Measurements from ENCODE around the gene MRFAP1.
"Not testable (repeated sequence)": the region's sequence is repeated elsewhere in the genome, so short reads cannot be mapped to it uniquely, and the experiment has no call there.

MRFAP1 gene

DNA sequence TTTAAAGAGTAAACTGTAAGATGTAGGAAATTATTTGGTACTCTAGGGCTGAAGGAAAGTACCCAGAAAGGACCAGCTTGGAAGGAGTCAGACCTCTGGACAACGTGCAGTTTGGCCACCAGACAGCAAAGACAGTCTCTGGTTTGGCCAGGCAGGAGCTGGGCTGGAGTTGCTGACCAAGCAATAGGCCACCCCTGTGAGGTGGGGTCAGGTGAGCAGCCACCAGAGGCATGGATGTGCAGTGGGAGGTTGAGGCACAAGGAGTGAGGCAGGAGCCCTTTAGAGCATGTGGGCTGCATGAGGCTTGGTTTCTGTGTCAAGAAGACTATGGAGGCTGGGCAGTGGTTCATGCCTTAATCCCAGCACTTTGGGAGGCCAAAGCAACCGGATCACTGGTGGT, 17.7 kb upstream of the MRFAP1 start:
- H3K4me3 ChIP-seq (ENCODE audit: low read depth in 1 of 2, low read length in 2 of 2): no peak overlapping the region
- H3K9me3 ChIP-seq (ENCODE audit: low read length): no peaks in the 10 kb centered on the region
- peaks cover 15% of the 10 kb centered on the region for H3K36me3 ChIP-seq (ENCODE audit: insufficient read depth, low read length)
- no peak overlapping the region for H3K9ac ChIP-seq (ENCODE audit: low read length)
- H3K27ac ChIP-seq (ENCODE audit: low read depth, low read length): no peak overlapping the region
- H3K27me3 ChIP-seq (ENCODE audit: control insufficient read depth in 1 of 2, insufficient read depth in 2 of 2, low read length in 2 of 2): no peaks in the 10 kb centered on the region
- no peaks in the 10 kb centered on the region for H3K4me1 ChIP-seq (ENCODE audit: insufficient read depth, low read length)

DNA sequence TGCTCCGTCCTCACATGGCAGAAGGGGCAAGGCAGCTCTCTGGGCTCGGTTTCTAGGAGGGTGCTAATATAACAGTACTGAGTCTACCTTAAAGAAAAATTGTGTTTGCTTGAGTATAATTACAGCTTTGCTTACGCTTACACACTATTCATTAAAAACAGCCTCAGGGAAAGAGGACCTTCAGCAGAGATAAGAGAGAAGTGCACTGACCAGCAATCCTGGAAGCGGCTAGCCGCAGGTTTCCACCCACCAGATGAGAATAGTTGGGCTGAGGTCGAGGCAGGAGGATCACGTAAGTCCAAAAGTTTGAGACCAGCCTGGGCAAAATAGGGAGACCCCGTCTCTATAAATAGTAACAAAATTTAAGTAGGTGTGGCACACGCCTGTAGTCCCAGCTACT, 15.2 kb upstream of the MRFAP1 start:
- no peak overlapping the region for H3K27ac ChIP-seq (ENCODE audit: low read depth, low read length)
- no peaks in the 10 kb centered on the region for H3K4me1 ChIP-seq (ENCODE audit: insufficient read depth, low read length)

DNA sequence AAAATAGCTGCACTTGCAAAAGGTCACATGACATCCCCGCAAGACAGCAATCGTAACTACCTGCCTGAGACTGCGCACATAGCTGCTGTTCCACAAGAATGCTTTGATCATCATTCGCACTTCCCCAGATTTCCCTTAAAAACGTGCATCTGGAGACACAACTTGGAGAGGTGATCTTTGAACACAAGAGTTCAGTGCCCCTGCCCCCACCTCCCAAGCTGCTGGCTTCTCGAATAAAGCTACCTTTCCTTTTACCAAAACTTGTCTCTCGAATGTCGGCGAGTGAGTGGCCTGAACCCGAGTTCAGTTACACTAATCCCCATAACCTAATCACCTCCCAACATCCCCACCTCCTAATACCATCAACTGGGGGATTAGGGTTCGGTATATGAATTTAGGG, 14.4 kb upstream of the MRFAP1 start:
- H3K27ac ChIP-seq (ENCODE audit: low read depth, low read length): no peak overlapping the region
- no peaks in the 10 kb centered on the region for H3K4me1 ChIP-seq (ENCODE audit: insufficient read depth, low read length)
- peaks cover under 1% of the 10 kb centered on the region for H3K36me3 ChIP-seq (ENCODE audit: insufficient read depth, low read length)
- no peak overlapping the region for H3K4me3 ChIP-seq (ENCODE audit: low read depth in 1 of 2, low read length in 2 of 2)
- no peaks in the 10 kb centered on the region for H3K9me3 ChIP-seq (ENCODE audit: low read length)
- H3K9ac ChIP-seq (ENCODE audit: low read length): no peak overlapping the region
- no peaks in the 10 kb centered on the region for H3K27me3 ChIP-seq (ENCODE audit: control insufficient read depth in 1 of 2, insufficient read depth in 2 of 2, low read length in 2 of 2)

More for the DNA sequence above, 15.2 kb upstream of the MRFAP1 start:
- no peak overlapping the region for H3K9ac ChIP-seq (ENCODE audit: low read length)
- no peaks in the 10 kb centered on the region for H3K27me3 ChIP-seq (ENCODE audit: control insufficient read depth in 1 of 2, insufficient read depth in 2 of 2, low read length in 2 of 2)
- no peaks in the 10 kb centered on the region for H3K9me3 ChIP-seq (ENCODE audit: low read length)
- H3K36me3 ChIP-seq (ENCODE audit: insufficient read depth, low read length): peaks cover 9% of the 10 kb centered on the region
- H3K4me3 ChIP-seq (ENCODE audit: low read depth in 1 of 2, low read length in 2 of 2): no peak overlapping the region

DNA sequence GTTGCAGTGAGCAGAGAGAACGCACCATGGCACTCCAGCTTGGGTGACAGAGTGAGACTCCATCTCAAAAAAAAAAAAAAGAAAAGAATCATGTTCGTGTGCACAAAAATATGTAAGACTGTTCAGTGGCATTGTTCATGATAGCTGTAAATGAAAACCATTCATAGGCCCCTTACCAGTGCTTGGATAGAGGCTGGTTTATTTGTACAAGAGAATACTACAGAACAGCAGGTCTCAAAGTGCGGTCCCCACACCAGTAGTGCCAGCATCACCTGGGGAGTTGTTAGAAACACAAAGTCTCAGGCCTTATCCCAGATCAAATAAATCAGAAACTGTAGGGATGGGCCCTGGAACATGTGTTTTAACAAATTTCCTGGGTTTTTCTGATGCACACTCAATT, 12.7 kb upstream of the MRFAP1 start:
- no peaks in the 10 kb centered on the region for H3K27me3 ChIP-seq (ENCODE audit: control insufficient read depth in 1 of 2, insufficient read depth in 2 of 2, low read length in 2 of 2)
- H3K4me3 ChIP-seq (ENCODE audit: low read depth in 1 of 2, low read length in 2 of 2): no peak overlapping the region
- no peaks in the 10 kb centered on the region for H3K4me1 ChIP-seq (ENCODE audit: insufficient read depth, low read length)
- H3K36me3 ChIP-seq (ENCODE audit: insufficient read depth, low read length): no peaks in the 10 kb centered on the region
- H3K9me3 ChIP-seq (ENCODE audit: low read length): no peaks in the 10 kb centered on the region
- H3K9ac ChIP-seq (ENCODE audit: low read length): no peak overlapping the region
- H3K27ac ChIP-seq (ENCODE audit: low read depth, low read length): no peak overlapping the region

DNA sequence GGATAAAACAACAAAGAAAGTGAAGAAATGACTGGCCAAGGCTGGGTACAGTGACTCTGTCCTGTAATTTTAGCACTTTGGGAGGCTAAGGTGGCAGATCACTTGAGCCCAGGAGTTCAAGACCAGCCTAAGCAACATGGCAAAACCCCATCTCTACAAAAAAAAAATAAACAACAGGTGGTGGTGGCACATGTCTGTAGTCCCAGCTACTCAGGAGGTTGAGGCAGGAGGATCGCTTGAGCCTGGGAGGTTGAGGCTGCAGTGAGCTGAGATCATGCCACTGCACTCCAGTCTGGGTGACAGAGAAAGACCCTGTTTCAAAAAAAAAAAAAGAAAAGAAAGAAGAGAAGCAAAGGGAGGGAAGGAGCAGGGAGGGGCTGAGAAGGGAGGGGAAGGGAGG, 12.0 kb upstream of the MRFAP1 start:
- H3K36me3 ChIP-seq (ENCODE audit: insufficient read depth, low read length); H3K9me3 ChIP-seq (ENCODE audit: low read length); H3K9ac ChIP-seq (ENCODE audit: low read length); H3K27me3 ChIP-seq (ENCODE audit: control insufficient read depth in 1 of 2, insufficient read depth in 2 of 2, low read length in 2 of 2); H3K4me1 ChIP-seq (ENCODE audit: insufficient read depth, low read length); H3K4me3 ChIP-seq (ENCODE audit: low read depth in 1 of 2, low read length in 2 of 2); H3K27ac ChIP-seq (ENCODE audit: low read depth, low read length): not testable (repeated sequence)

DNA sequence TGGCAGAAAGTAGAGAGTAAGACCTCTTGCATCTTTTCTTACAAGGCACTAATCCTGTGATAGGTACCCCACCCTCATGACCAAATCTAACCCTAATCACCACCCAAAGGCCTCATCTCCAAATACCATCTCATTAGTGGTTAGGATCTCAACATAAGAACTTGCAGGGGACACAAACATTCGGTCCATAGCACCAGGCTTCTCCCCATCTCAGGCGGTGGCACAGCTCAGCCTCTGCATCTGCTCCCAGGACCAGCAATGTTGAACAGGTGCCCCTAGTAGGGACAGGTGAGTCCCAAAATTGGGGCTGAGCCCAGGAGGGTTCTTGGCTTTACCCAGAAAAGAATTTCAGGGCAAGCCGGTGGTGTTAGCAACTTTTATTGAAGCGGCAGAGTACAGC, 8.4 kb upstream of the MRFAP1 start:
- H3K36me3 ChIP-seq (ENCODE audit: insufficient read depth, low read length): no peaks in the 10 kb centered on the region
- no peak overlapping the region for H3K4me3 ChIP-seq (ENCODE audit: low read depth in 1 of 2, low read length in 2 of 2)
- H3K27me3 ChIP-seq (ENCODE audit: control insufficient read depth in 1 of 2, insufficient read depth in 2 of 2, low read length in 2 of 2): no peaks in the 10 kb centered on the region
- H3K9me3 ChIP-seq (ENCODE audit: low read length): no peaks in the 10 kb centered on the region
- no peaks in the 10 kb centered on the region for H3K4me1 ChIP-seq (ENCODE audit: insufficient read depth, low read length)
- H3K9ac ChIP-seq (ENCODE audit: low read length): no peak overlapping the region
- no peak overlapping the region for H3K27ac ChIP-seq (ENCODE audit: low read depth, low read length)

DNA sequence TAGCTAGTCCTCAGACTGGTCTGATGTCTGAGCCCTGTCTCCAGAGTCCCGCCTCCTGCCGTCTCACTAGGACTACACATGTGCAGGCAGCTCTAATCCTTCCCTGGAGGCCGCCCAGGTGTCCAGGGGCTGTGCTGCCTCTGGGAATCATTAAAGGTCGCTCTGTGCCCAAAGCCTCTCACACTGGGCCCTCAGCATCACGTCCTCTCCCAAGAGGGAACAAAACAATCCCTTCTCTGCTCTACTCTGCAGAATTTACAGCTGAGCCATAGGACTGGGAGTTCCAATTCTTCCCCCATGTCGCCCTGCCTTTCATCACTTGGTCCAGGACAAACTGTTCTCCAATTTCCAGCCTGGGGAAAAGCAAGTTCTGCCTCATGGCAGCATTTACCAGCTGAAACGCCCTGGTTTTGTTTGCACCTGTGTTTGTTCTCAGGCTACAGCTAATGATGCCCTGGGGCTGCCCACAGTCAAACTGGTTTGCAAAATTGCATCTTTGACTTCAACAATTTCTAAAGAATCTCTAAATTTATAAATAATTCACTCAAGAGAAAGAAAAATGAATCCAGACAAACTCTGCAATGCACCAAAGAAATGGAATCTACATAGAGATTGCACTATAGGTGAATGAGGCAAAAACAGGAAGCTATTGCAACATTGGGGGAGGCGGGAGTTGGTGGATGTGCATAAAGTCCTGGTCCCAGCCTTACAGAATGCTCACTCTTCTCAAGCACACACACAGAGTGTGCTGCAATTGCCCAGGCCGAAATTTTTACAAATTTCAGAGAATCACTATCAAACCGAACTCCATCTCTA, 7.2 kb upstream of the MRFAP1 start:
- H3K4me3 ChIP-seq (ENCODE audit: low read depth in 1 of 2, low read length in 2 of 2): no peak overlapping the region
- no peaks in the 10 kb centered on the region for H3K9me3 ChIP-seq (ENCODE audit: low read length)
- no peaks in the 10 kb centered on the region for H3K4me1 ChIP-seq (ENCODE audit: insufficient read depth, low read length)
- no peak overlapping the region for H3K9ac ChIP-seq (ENCODE audit: low read length)
- no peak overlapping the region for H3K27ac ChIP-seq (ENCODE audit: low read depth, low read length)
- H3K27me3 ChIP-seq (ENCODE audit: control insufficient read depth in 1 of 2, insufficient read depth in 2 of 2, low read length in 2 of 2): no peaks in the 10 kb centered on the region
- H3K36me3 ChIP-seq (ENCODE audit: insufficient read depth, low read length): no peaks in the 10 kb centered on the region

DNA sequence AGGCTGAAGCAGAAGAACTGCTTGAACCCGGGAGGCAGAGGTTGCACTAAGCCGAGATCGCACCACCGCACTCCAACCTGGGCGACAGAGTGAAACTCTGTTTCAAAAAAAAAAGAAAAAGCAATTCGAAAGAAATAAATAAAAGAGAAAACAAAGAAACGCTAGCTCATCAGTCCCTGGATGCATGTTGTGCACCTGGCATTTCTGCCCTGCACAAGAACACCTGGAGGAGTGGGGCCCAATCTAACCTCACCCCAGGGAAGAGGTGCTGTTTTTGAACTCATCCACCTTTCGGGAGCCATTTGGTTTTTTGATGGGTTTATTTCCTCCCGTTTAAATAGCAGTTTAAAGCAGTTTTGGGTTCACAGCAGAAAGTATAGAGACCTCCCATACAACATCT, 5.7 kb upstream of the MRFAP1 start:
- Histone ChIP-seq H3K4me3 (ENCODE audit: low read depth in 1 of 2, low read length in 2 of 2) (no peak overlapping the region), H3K9me3 (ENCODE audit: low read length) (no peaks in the 10 kb centered on the region), H3K36me3 (ENCODE audit: insufficient read depth, low read length) (no peaks in the 10 kb centered on the region), H3K4me1 (ENCODE audit: insufficient read depth, low read length) (no peaks in the 10 kb centered on the region), H3K9ac (ENCODE audit: low read length) (no peak overlapping the region), H3K27me3 (ENCODE audit: control insufficient read depth in 1 of 2, insufficient read depth in 2 of 2, low read length in 2 of 2) (no peaks in the 10 kb centered on the region), H3K27ac (ENCODE audit: low read depth, low read length) (no peak overlapping the region)

DNA sequence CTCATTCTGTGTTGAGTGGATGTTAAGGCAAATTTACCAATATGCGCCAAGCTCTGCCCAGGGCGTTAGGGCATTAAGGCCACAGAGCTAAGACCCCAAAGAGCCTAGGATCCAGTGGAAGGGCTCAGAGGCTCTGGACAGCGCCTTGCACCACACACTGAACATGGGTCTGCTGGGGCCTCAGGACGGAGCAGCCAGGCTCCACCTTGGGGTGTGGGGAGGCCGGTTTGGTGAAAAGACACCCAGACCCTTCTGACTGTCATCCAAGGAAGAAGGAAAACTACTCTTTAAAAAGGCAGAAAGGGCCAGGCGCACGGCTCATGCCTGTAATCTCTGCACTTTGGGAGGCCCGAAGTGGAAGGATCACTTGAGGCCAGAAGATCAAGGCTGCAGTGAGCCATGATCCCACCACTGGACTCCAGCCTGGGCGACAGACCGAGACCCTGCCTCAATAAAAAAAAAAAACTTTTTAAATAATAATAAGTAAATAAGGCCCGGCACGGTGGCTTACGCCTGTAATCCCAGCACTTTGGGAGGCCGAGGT, 1.3 kb upstream of the MRFAP1 start:
- Histone ChIP-seq H3K27ac (ENCODE audit: low read depth, low read length) (no peak overlapping the region), H3K4me1 (ENCODE audit: insufficient read depth, low read length) (peaks cover 23% of the 10 kb centered on the region), H3K4me3 (ENCODE audit: low read depth in 1 of 2, low read length in 2 of 2) (no peak overlapping the region), H3K27me3 (ENCODE audit: control insufficient read depth in 1 of 2, insufficient read depth in 2 of 2, low read length in 2 of 2) (no peaks in the 10 kb centered on the region), H3K9ac (ENCODE audit: low read length) (no peak overlapping the region), H3K36me3 (ENCODE audit: insufficient read depth, low read length) (peaks cover 25% of the 10 kb centered on the region), H3K9me3 (ENCODE audit: low read length) (no peaks in the 10 kb centered on the region)

DNA sequence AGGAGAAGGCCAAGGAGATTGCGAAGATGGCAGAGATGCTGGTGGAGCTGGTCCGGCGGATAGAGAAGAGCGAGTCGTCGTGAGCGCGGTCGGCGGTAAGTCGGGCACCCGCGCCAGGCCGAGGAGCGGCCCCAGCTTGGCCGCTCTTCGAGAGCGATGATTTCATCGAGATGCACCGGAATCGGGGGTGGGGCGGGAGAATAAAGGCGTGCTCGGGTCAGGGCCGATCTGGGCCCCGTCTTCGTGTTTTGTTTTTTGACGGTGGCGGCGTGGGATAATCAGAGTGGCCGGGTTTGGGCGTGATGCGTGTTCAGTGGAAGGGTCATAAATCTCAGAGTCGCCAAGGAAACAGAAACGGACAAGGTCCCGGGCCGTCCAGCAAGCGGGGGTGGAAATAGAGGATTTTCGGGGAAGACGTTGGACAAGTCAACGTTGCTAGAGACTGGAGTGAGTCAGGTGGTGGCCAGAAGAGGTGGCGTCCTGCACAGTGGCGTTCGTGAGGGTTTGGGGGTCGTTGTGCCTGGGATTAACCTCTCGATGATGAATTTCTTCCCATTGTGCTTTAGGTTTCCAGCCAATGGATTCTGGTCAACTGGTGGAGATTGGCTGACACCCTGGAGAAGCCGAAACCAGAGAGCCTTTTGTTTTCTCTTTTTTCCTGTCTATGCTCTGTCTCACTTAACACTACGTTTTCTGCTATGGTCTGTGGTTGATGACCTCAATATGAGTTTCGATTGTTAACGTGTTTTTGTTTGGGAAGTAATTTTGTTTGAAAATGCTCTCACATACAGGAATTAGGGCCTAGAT, 882 bp downstream of the MRFAP1 start:
- no peaks in the 10 kb centered on the region for H3K27me3 ChIP-seq (ENCODE audit: control insufficient read depth in 1 of 2, insufficient read depth in 2 of 2, low read length in 2 of 2)
- H3K36me3 ChIP-seq (ENCODE audit: insufficient read depth, low read length): peaks cover 25% of the 10 kb centered on the region
- H3K4me1 ChIP-seq (ENCODE audit: insufficient read depth, low read length): peaks cover 23% of the 10 kb centered on the region
- peak overlapping the region; percentile 99 for H3K27ac ChIP-seq (ENCODE audit: low read depth, low read length)
- H3K9me3 ChIP-seq (ENCODE audit: low read length): no peaks in the 10 kb centered on the region
- H3K4me3 ChIP-seq (ENCODE audit: low read depth in 1 of 2, low read length in 2 of 2): peak overlapping the region; percentile 88 to 94
- H3K9ac ChIP-seq (ENCODE audit: low read length): peak overlapping the region; percentile 79

DNA sequence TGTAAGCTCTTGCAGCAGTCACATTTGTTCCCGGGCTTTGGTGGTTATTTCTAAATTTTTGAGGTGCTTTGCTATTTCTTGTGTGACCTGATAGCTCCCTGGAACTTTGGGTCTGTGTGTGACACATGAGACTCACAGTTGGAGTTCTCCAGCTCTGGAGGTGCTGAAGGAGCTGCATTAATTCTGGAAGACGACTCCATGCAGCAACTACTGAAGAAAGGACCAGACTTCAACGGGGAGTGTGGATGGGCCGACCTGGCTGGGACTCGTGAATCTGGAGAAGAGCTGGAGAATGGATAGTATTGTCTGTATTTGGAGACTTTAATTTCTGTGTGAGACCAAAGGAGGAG, 1.5 kb downstream of the MRFAP1 start:
- peak overlapping the region; percentile 88 to 94 for H3K4me3 ChIP-seq (ENCODE audit: low read depth in 1 of 2, low read length in 2 of 2)
- H3K9ac ChIP-seq (ENCODE audit: low read length): peak overlapping the region; percentile 79
- peak overlapping the region; percentile 99 for H3K27ac ChIP-seq (ENCODE audit: low read depth, low read length)
- H3K27me3 ChIP-seq (ENCODE audit: control insufficient read depth in 1 of 2, insufficient read depth in 2 of 2, low read length in 2 of 2): no peaks in the 10 kb centered on the region
- H3K9me3 ChIP-seq (ENCODE audit: low read length): no peaks in the 10 kb centered on the region
- H3K4me1 ChIP-seq (ENCODE audit: insufficient read depth, low read length): peaks cover 23% of the 10 kb centered on the region
- H3K36me3 ChIP-seq (ENCODE audit: insufficient read depth, low read length): peaks cover 25% of the 10 kb centered on the region

Measured in muscle layer of colon (tissue), 2 donors.